CD14-positive monocyte (primary cell): ENCODE measurements around the gene AVPR2. TPM values are rescaled to one million over a fixed set of nuclear protein-coding genes. Genes with fewer than 3 reads are reported as not detected.

ENCODE experiments used
- DNase-seq, 3 donors: peaks; one replicate each; pipeline ENCODE4 v3.0.0-alpha.2; 2011 to 2022
- H2AFZ ChIP-seq: 2 replicates; pipeline ENCODE4 v1.6.0; 2012; ENCODE audit warnings: mild to moderate bottlenecking, low read depth, low read length, inconsistent platforms; ENCODE audit not compliant: insufficient read depth, poor library complexity, severe bottlenecking
- H3K27ac ChIP-seq, 2 donors: 1 replicate in 1 of 2; 2 replicates in 1 of 2; pipeline ENCODE4 v1.5.1; 2012 to 2013; ENCODE audit warnings: low read length in 2 of 2, control low read depth in 1 of 2, inconsistent platforms in 1 of 2, low read depth in 1 of 2, mild to moderate bottlenecking in 1 of 2
- H3K27me3 ChIP-seq, 2 donors: one replicate each; pipeline versions ENCODE4 v1.6.0 to v1.6.1; 2011 to 2013; ENCODE audit warnings: low read length in 2 of 2; ENCODE audit not compliant: control insufficient read depth in 2 of 2, insufficient read depth in 2 of 2
- H3K36me3 ChIP-seq, 2 donors: replicated peaks in 1 of 2; 1 replicate in 1 of 2; 2 replicates in 1 of 2; pipeline versions ENCODE4 v1.5.1 to v1.6.1; 2012 to 2013; ENCODE audit warnings: low read length in 2 of 2, control low read depth in 1 of 2, inconsistent platforms in 1 of 2, mild to moderate bottlenecking in 1 of 2; ENCODE audit not compliant: insufficient read depth in 2 of 2, control insufficient read depth in 1 of 2
- H3K4me1 ChIP-seq, 2 donors: 1 replicate in 1 of 2; 2 replicates in 1 of 2; pipeline versions ENCODE4 v1.5.1 to v1.6.1; 2012 to 2013; ENCODE audit warnings: low read length in 2 of 2, control low read depth in 1 of 2, inconsistent platforms in 1 of 2, mild to moderate bottlenecking in 1 of 2, moderate library complexity in 1 of 2; ENCODE audit not compliant: insufficient read depth in 2 of 2, control insufficient read depth in 1 of 2
- H3K4me2 ChIP-seq: replicated peaks from 2 replicates; pipeline ENCODE3; 2012; ENCODE audit warnings: low read length, moderate library complexity, mild to moderate bottlenecking; ENCODE audit not compliant: poor library complexity, severe bottlenecking; ENCODE audit errors: extremely low read depth
- H3K4me3 ChIP-seq, 3 experiments: fragments of 200-600 bp in 1 of 3; sonication (generic) in 1 of 3; replicated peaks in 1 of 3; 1 replicate in 2 of 3; 2 replicates in 1 of 3; pipeline ENCODE4 v1.5.1; 2011 to 2013; ENCODE audit warnings: low read length in 3 of 3, mild to moderate bottlenecking in 3 of 3, control low read depth in 2 of 3, low read depth in 2 of 3, inconsistent platforms in 1 of 3, moderate library complexity in 1 of 3
- H3K79me2 ChIP-seq: 2 replicates; pipeline ENCODE4 v1.6.0; 2012; ENCODE audit warnings: mild to moderate bottlenecking, control low read depth, inconsistent platforms, low read length, moderate library complexity; ENCODE audit not compliant: insufficient read depth
- H3K9ac ChIP-seq: 2 replicates; pipeline ENCODE4 v1.6.0; 2017; ENCODE audit warnings: low read length, mild to moderate bottlenecking; ENCODE audit not compliant: insufficient read depth, poor library complexity, severe bottlenecking
- H3K9me3 ChIP-seq, 2 donors: replicated peaks in 1 of 2; 1 replicate in 1 of 2; 2 replicates in 1 of 2; pipeline versions ENCODE4 v1.5.1 to v1.6.1; 2012 to 2013; ENCODE audit warnings: low read length in 2 of 2, control low read depth in 1 of 2; ENCODE audit not compliant: control insufficient read depth in 1 of 2, insufficient read depth in 1 of 2
- H4K20me1 ChIP-seq: 2 replicates; pipeline ENCODE4 v1.6.0; 2012; ENCODE audit warnings: mild to moderate bottlenecking, low read length, control low read depth, moderate library complexity; ENCODE audit not compliant: insufficient read depth
- H3K27ac Mint-ChIP-seq, 7 donors: one replicate each; pipeline ENCODE4 v1.8.0; 2020; ENCODE audit warnings: mild to moderate bottlenecking in 7 of 7, mixed read lengths in 7 of 7, moderate library complexity in 6 of 7, inconsistent platforms in 2 of 7
- H3K27me3 Mint-ChIP-seq, 3 donors: one replicate each; pipeline ENCODE4 v1.8.0; 2021 to 2022; ENCODE audit warnings: low read depth in 3 of 3, mild to moderate bottlenecking in 3 of 3, mixed read lengths in 3 of 3, moderate library complexity in 3 of 3, inconsistent platforms in 1 of 3
- H3K36me3 Mint-ChIP-seq, 2 donors: one replicate each; pipeline ENCODE4 v1.8.0; 2020; ENCODE audit warnings: mixed read lengths in 2 of 2, inconsistent platforms in 1 of 2, mild to moderate bottlenecking in 1 of 2
- H3K4me1 Mint-ChIP-seq: one replicate; pipeline ENCODE4 v1.8.0; 2020; ENCODE audit warnings: mild to moderate bottlenecking, mixed read lengths
- H3K4me3 Mint-ChIP-seq, 2 donors: one replicate each; pipeline ENCODE4 v1.8.0; 2020; ENCODE audit warnings: mild to moderate bottlenecking in 2 of 2, mixed read lengths in 2 of 2, moderate library complexity in 1 of 2
- H3K9me3 Mint-ChIP-seq, 7 donors: one replicate each; pipeline ENCODE4 v1.8.0; 2020 to 2022; ENCODE audit warnings: mixed read lengths in 7 of 7, mild to moderate bottlenecking in 6 of 7, moderate library complexity in 6 of 7, inconsistent platforms in 2 of 7
- WGBS: methylation state at CpG from one replicate; pipeline ENCODE4 v1.1.5; 2013; ENCODE audit warnings: missing lambda C conversion rate; ENCODE audit not compliant: insufficient coverage; 5-methylcytosine and 5-hydroxymethylcytosine counted together
- intact Hi-C, 2 donors: fragments of 100-400 bp; cut with micrococcal nuclease; formaldehyde crosslinking; loops; one replicate each; pipeline versions ENCODE4 v1.15.0 to v1.15.1; 2023
- polyA plus RNA-seq, 3 donors: library from polyadenylated mRNA; depleted of rRNA in 1 of 3; unstranded in 2 of 3; stranded (reverse) in 1 of 3; fragments of 300-500 nt in 2 of 3; fragments of >200 nt in 1 of 3; fragmentation: Illumina TruSeq in 2 of 3; gene quantifications; 1 replicate in 2 of 3; 2 replicates in 1 of 3; pipeline ENCODE4 v1.2.3, GENCODE V29; 2012 to 2021
- TF ChIP-seq, protein P1 (sequence below): fragments of 200-600 bp; IDR thresholded peaks from one replicate; pipeline ENCODE4 v1.8.0; 2022; ENCODE audit warnings: antibody characterized with exemption, mild to moderate bottlenecking

AVPR2 gene
- polyA plus RNA-seq, 3 donors, result 0.14 to 0.27 TPM; not detected in 1

DNA sequence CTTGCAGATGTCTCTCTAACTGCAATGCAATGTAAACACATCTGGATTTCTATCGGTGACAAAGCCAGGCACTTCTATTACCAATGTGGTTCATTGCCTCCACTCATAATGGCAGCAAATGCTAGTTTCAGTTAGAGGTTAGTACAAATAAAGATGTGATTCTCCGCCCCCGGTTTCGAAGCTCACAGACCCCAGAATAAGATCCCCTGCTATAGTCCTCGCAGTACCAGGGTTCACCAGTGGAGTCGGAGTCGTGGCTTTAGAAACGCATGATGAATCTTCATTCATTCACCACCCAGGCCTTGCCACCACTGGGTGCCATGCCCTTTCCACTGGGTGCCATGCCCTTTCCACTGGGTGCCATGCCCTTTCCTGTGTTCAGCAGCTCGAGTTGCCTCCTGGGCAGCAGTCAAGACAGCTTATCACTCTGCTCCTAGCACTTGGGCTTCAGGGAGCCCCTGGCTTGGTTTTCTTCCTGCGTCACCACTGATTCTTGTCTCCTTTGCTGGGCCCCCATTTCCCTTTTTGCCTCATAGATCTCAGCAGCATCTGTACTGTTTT is 33.8 kb downstream of the AVPR2 start:
- WGBS, result 80% methylated on average over 2 of the region's 10 CpGs
- Mint-ChIP-seq H3K4me1 (peaks cover 32% of the 10 kb centered on the region), H3K27ac (peak overlapping the region in 1 of 7 donors; percentile 68)

DNA sequence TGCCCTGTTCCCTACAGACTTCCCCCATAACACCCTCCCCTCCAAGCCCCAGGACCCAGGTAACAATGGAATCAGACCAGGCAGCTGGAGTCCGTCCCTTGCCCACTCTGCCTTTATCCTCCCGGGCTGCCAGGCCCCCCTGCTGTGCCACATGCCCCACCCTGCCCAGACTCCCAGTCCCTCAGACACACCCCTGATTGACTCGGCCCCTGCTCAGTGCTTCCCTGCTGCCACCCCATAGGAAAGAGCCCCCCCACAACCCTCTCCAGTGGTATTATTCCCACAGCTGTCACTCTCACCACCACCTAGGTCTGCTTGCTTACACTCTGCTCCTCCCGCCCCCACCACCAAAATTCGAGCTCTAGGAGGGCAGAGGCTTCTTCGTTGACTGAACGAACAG is 35.1 kb downstream of the AVPR2 start:
- peak overlapping the region in 1 of 7 donors; percentile 55 for H3K27ac Mint-ChIP-seq
- Histone ChIP-seq H3K36me3 (peaks cover 16 to 23% of the 10 kb centered on the region in 2 donors), H3K4me3 (no peak overlapping the region), H3K9ac (no peak overlapping the region), H3K27ac (no peak overlapping the region), H3K9me3 (no peaks in the 10 kb centered on the region), H3K27me3 (no peaks in the 10 kb centered on the region), H3K4me2 (no peak overlapping the region), H3K4me1 (peaks cover 34 to 37% of the 10 kb centered on the region in 2 donors), H2AFZ (no peak overlapping the region), H4K20me1 (peaks cover 59% of the 10 kb centered on the region), H3K79me2 (peaks cover 24% of the 10 kb centered on the region)
- peaks cover 0 to 10% (median 2%) of the 10 kb centered on the region in 7 donors for H3K9me3 Mint-ChIP-seq
- TF ChIP-seq, protein P1, sequence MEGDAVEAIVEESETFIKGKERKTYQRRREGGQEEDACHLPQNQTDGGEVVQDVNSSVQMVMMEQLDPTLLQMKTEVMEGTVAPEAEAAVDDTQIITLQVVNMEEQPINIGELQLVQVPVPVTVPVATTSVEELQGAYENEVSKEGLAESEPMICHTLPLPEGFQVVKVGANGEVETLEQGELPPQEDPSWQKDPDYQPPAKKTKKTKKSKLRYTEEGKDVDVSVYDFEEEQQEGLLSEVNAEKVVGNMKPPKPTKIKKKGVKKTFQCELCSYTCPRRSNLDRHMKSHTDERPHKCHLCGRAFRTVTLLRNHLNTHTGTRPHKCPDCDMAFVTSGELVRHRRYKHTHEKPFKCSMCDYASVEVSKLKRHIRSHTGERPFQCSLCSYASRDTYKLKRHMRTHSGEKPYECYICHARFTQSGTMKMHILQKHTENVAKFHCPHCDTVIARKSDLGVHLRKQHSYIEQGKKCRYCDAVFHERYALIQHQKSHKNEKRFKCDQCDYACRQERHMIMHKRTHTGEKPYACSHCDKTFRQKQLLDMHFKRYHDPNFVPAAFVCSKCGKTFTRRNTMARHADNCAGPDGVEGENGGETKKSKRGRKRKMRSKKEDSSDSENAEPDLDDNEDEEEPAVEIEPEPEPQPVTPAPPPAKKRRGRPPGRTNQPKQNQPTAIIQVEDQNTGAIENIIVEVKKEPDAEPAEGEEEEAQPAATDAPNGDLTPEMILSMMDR, result no peak
- H3K36me3 Mint-ChIP-seq, result peaks cover 14 to 29% of the 10 kb centered on the region in 2 donors
- no peak for DNase-seq
- no CpG with 5 or more reads among the region's 7 CpGs for WGBS
- peaks cover 0 to 55% (median 1%) of the 10 kb centered on the region in 3 donors for H3K27me3 Mint-ChIP-seq
- no peak overlapping the region for H3K4me3 Mint-ChIP-seq
- peaks cover 30% of the 10 kb centered on the region for H3K4me1 Mint-ChIP-seq
- intact Hi-C loops, result no loop called here

More for the DNA sequence above, 33.8 kb downstream of the AVPR2 start:
- Histone ChIP-seq H4K20me1 (peaks cover 66% of the 10 kb centered on the region), H3K4me1 (peaks cover 33 to 35% of the 10 kb centered on the region in 2 donors), H3K27ac (no peak overlapping the region), H3K27me3 (peaks cover 0 to 3% of the 10 kb centered on the region in 2 donors), H3K4me2 (no peak overlapping the region), H3K36me3 (peaks cover 16 to 23% of the 10 kb centered on the region in 2 donors), H3K9ac (no peak overlapping the region), H3K79me2 (peaks cover 24% of the 10 kb centered on the region), H2AFZ (no peak overlapping the region), H3K4me3 (no peak overlapping the region), H3K9me3 (no peaks in the 10 kb centered on the region)
- Mint-ChIP-seq H3K27me3 (peaks cover 0 to 58% (median 1%) of the 10 kb centered on the region in 3 donors), H3K4me3 (no peak overlapping the region), H3K36me3 (peaks cover 14 to 27% of the 10 kb centered on the region in 2 donors), H3K9me3 (peaks cover 0 to 14% (median 2%) of the 10 kb centered on the region in 7 donors)
- TF ChIP-seq, protein P1, result no peak
- DNase-seq, result no peak
- intact Hi-C loops, result no loop called here
